K562 (cell line): ENCODE measurements around the gene BICC1.

Experiments used
- ARID2 ChIP-seq: fragments of 450-650 bp; IDR thresholded peaks from 2 replicates; pipeline ENCODE4 v1.6.1; 2017; ENCODE audit warnings: antibody characterized with exemption, mild to moderate bottlenecking
- NFIC ChIP-seq: fragments of 450-650 bp; IDR thresholded peaks from 2 replicates; pipeline ENCODE4 v1.6.1; 2017; ENCODE audit warnings: mild to moderate bottlenecking, inconsistent platforms
- PHB2 ChIP-seq: fragments of 450-650 bp; IDR thresholded peaks from 2 replicates; pipeline ENCODE4 v1.6.1; 2017; ENCODE audit warnings: low read depth
- SP2 ChIP-seq: IDR thresholded peaks from 2 replicates; pipeline ENCODE4 v1.6.1; 2011; ENCODE audit warnings: mild to moderate bottlenecking, low read depth, low read length, moderate library complexity; ENCODE audit not compliant: poor library complexity, severe bottlenecking; ENCODE audit errors: extremely low read depth
- U2AF1 ChIP-seq: fragments of 200-400 bp; formaldehyde crosslinking; optimal IDR thresholded peaks from 2 replicates; pipeline ENCODE3; 2017; ENCODE audit warnings: mild to moderate bottlenecking, low read depth, low read length, moderate library complexity
- ZNF174 ChIP-seq: fragments of 250-450 bp; sonication (Bioruptor Pico); IDR thresholded peaks from 2 replicates; pipeline ENCODE4 v1.4.0; 2020; ENCODE audit warnings: mild to moderate bottlenecking
- ZNF175 ChIP-seq: fragments of 200-800 bp; sonication (Bioruptor generic); IDR thresholded peaks from 2 replicates; pipeline ENCODE4 v1.6.1; 2016; ENCODE audit warnings: low read depth, mild to moderate bottlenecking, missing genetic modification characterization, missing compliant biosample characterization
- ZNF24 ChIP-seq: fragments of 450-650 bp; IDR thresholded peaks from 2 replicates; pipeline ENCODE4 v1.6.1; 2016
- ZNF253 ChIP-seq: fragments of 250-450 bp; sonication (Bioruptor Pico); conservative IDR thresholded peaks from 2 replicates; pipeline ENCODE4 v1.6.1; 2021; ENCODE audit warnings: mild to moderate bottlenecking
- ZNF644 ChIP-seq: fragments of 200-800 bp; sonication (Bioruptor generic); IDR thresholded peaks from 2 replicates; pipeline ENCODE4 v1.6.1; 2016; ENCODE audit warnings: low read depth, missing genetic modification characterization, missing compliant biosample characterization
- TF ChIP-seq, protein P1 (sequence below): sonication (generic); formaldehyde crosslinking; IDR thresholded peaks from 2 replicates; pipeline ENCODE4 v1.8.1; 2022; ENCODE audit warnings: missing genetic modification reagents
- TF ChIP-seq, protein P2 (sequence below), 3 experiments: IDR thresholded peaks in 2 of 3; conservative IDR thresholded peaks in 1 of 3; 2 replicates each; pipeline ENCODE4 v1.5.1; 2011 to 2012; ENCODE audit warnings: low read length in 3 of 3, mild to moderate bottlenecking in 3 of 3, control low read depth in 2 of 3, improper control_type of control experiment in 1 of 3, inconsistent platforms in 1 of 3, low read depth in 1 of 3, mixed read lengths in 1 of 3, moderate library complexity in 1 of 3; ENCODE audit not compliant: insufficient read depth in 2 of 3
- TF ChIP-seq, protein P3 (sequence below): fragments of 200-800 bp; sonication (Bioruptor generic); IDR thresholded peaks from 2 replicates; pipeline ENCODE4 v1.6.1; 2016; ENCODE audit warnings: missing genetic modification characterization, missing compliant biosample characterization

DNA sequence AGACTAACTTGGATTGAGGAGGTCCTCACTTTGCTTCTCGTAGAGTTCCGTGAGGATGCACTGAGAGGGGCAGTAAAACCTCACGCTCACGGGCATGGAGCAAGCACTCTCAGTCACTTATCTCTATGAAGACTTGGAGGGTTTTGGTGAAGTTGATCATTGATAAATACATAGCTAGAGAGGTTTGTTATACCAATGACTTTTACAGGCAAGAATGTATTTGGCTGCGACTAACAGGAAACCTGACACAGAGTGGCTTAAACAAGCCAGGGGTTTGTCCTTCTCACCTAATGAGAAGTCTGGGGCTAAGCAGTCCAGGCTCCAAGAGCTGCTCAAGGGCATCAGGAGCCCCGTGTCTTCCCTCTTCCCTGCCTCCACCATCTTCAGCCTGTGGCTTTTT lies 6.1 kb downstream of the BICC1 start:
- TF ChIP-seq PHB2 (no peak), ZNF174 (CRISPR knock-in tag) (no peak), ZNF644 (tag) (no peak), ZNF253 (CRISPR knock-in tag) (no peak), ARID2 (no peak), ZNF175 (CRISPR knock-in tag) (no peak), NFIC (no peak), SP2 (no peak), U2AF1 (no peak), ZNF24 (no peak)
- TF ChIP-seq, protein P1, sequence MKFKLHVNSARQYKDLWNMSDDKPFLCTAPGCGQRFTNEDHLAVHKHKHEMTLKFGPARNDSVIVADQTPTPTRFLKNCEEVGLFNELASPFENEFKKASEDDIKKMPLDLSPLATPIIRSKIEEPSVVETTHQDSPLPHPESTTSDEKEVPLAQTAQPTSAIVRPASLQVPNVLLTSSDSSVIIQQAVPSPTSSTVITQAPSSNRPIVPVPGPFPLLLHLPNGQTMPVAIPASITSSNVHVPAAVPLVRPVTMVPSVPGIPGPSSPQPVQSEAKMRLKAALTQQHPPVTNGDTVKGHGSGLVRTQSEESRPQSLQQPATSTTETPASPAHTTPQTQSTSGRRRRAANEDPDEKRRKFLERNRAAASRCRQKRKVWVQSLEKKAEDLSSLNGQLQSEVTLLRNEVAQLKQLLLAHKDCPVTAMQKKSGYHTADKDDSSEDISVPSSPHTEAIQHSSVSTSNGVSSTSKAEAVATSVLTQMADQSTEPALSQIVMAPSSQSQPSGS (CRISPR knock-in tag): no peak
- TF ChIP-seq, protein P2, sequence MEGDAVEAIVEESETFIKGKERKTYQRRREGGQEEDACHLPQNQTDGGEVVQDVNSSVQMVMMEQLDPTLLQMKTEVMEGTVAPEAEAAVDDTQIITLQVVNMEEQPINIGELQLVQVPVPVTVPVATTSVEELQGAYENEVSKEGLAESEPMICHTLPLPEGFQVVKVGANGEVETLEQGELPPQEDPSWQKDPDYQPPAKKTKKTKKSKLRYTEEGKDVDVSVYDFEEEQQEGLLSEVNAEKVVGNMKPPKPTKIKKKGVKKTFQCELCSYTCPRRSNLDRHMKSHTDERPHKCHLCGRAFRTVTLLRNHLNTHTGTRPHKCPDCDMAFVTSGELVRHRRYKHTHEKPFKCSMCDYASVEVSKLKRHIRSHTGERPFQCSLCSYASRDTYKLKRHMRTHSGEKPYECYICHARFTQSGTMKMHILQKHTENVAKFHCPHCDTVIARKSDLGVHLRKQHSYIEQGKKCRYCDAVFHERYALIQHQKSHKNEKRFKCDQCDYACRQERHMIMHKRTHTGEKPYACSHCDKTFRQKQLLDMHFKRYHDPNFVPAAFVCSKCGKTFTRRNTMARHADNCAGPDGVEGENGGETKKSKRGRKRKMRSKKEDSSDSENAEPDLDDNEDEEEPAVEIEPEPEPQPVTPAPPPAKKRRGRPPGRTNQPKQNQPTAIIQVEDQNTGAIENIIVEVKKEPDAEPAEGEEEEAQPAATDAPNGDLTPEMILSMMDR (IDR thresholded peaks at IDR 0.05 in 2 of 3, conservative IDR thresholded peaks at IDR 0.05 in 1 of 3; ENCODE audit: insufficient read depth in 2 of 3, low read depth in 1 of 3, low read length in 3 of 3): no peak
- TF ChIP-seq, protein P3, sequence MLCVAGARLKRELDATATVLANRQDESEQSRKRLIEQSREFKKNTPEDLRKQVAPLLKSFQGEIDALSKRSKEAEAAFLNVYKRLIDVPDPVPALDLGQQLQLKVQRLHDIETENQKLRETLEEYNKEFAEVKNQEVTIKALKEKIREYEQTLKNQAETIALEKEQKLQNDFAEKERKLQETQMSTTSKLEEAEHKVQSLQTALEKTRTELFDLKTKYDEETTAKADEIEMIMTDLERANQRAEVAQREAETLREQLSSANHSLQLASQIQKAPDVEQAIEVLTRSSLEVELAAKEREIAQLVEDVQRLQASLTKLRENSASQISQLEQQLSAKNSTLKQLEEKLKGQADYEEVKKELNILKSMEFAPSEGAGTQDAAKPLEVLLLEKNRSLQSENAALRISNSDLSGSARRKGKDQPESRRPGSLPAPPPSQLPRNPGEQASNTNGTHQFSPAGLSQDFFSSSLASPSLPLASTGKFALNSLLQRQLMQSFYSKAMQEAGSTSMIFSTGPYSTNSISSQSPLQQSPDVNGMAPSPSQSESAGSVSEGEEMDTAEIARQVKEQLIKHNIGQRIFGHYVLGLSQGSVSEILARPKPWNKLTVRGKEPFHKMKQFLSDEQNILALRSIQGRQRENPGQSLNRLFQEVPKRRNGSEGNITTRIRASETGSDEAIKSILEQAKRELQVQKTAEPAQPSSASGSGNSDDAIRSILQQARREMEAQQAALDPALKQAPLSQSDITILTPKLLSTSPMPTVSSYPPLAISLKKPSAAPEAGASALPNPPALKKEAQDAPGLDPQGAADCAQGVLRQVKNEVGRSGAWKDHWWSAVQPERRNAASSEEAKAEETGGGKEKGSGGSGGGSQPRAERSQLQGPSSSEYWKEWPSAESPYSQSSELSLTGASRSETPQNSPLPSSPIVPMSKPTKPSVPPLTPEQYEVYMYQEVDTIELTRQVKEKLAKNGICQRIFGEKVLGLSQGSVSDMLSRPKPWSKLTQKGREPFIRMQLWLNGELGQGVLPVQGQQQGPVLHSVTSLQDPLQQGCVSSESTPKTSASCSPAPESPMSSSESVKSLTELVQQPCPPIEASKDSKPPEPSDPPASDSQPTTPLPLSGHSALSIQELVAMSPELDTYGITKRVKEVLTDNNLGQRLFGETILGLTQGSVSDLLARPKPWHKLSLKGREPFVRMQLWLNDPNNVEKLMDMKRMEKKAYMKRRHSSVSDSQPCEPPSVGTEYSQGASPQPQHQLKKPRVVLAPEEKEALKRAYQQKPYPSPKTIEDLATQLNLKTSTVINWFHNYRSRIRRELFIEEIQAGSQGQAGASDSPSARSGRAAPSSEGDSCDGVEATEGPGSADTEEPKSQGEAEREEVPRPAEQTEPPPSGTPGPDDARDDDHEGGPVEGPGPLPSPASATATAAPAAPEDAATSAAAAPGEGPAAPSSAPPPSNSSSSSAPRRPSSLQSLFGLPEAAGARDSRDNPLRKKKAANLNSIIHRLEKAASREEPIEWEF (CRISPR knock-in tag): no peak
